Mucosa of descending colon (tissue), 3 donors: ENCODE measurements around the gene SNX11. TPM values are rescaled to one million over a fixed set of nuclear protein-coding genes. Genes with fewer than 3 reads are reported as not detected.
A peak's percentile ranks its signal among the peaks of the same experiment; 100 is the strongest.

ENCODE experiments used
- ATAC-seq: fragments of 200-7000 bp; cut with Tn5 transposase; one replicate; pipeline ENCODE4 v1.9.1; 2020; ENCODE audit warnings: mild to moderate bottlenecking, moderate library complexity
- DNase-seq, 3 donors: peaks; one replicate each; pipeline ENCODE4 v3.0.0-alpha.2; 2020
- H3K36me3 ChIP-seq: fragments of 200-600 bp; one replicate; pipeline ENCODE4 v1.8.0; 2021; ENCODE audit warnings: low read depth, mild to moderate bottlenecking
- H3K4me1 ChIP-seq: fragments of 200-600 bp; one replicate; pipeline ENCODE4 v1.8.0; 2021; ENCODE audit warnings: low read depth, mild to moderate bottlenecking
- H3K4me3 ChIP-seq: fragments of 200-600 bp; one replicate; pipeline ENCODE4 v1.8.0; 2021; ENCODE audit warnings: mild to moderate bottlenecking
- H3K9me3 ChIP-seq: fragments of 200-600 bp; one replicate; pipeline ENCODE4 v1.8.0; 2021; ENCODE audit warnings: mild to moderate bottlenecking
- CTCF ChIP-seq: fragments of 200-600 bp; IDR thresholded peaks from one replicate; pipeline ENCODE4 v1.8.0; 2022; ENCODE audit warnings: antibody characterized with exemption, mild to moderate bottlenecking
- intact Hi-C, 2 donors: fragments of 100-400 bp; cut with DNase I in 1 of 2; cut with micrococcal nuclease in 1 of 2; formaldehyde crosslinking; loops; one replicate each; pipeline versions ENCODE4 v1.11.0 to v1.11.1; 2022; cut with DNase I, micrococcal nuclease
- total RNA-seq, 3 donors: library from RNA; stranded (reverse); fragmentation: NEBNext Ultra II Directional in 2 of 3; extraction: Animal tissue kit (Norgen Biotek cat#: 25700) in 2 of 3; gene quantifications; one replicate each; pipeline versions ENCODE4 v1.2.1 to v1.2.4, GENCODE V29; 2021 to 2023
- donor health status: DM: no; HTN: no; CAD: no; lungs with moderate emphysema.
- donor health status: DM: no; HTN: no; CAD: no.
- donor health status: DM: no; HTN: yes; CAD: no.

SNX11 gene
- total RNA-seq, 3 donors from 2014 or later, result 25.4 to 26.5 (median 25.4) TPM

- TF ChIP-seq CTCF, result no peak
- ATAC-seq (no peak), DNase-seq (no peak)
- intact Hi-C loops, result no loop called here
- Histone ChIP-seq H3K9me3 (no peaks in the 10 kb centered on the region), H3K36me3 (no peaks in the 10 kb centered on the region), H3K4me1 (peaks cover 10% of the 10 kb centered on the region), H3K4me3 (no peak overlapping the region)
Measured at GRCh38 chr17:48081858-48082257, 25.7 kb upstream of the SNX11 start.

GRCh38 chr17:48084932-48085331 lies 22.6 kb upstream of the SNX11 start:
- H3K4me3 ChIP-seq, result no peak overlapping the region
- DNase-seq, result no peak
- intact Hi-C loops, result no loop called here
- H3K4me1 ChIP-seq, result peaks cover 10% of the 10 kb centered on the region
- no peaks in the 10 kb centered on the region for H3K36me3 ChIP-seq
- TF ChIP-seq CTCF, result no peak
- ATAC-seq, result no peak
- H3K9me3 ChIP-seq, result no peaks in the 10 kb centered on the region

GRCh38 chr17:48093341-48094045 lies 14.1 kb upstream of the SNX11 start:
- no peaks in the 10 kb centered on the region for H3K36me3 ChIP-seq
- H3K9me3 ChIP-seq, result no peaks in the 10 kb centered on the region
- no peak overlapping the region for H3K4me3 ChIP-seq
- peaks cover 27% of the 10 kb centered on the region for H3K4me1 ChIP-seq
- peak in 2 of 3 donors; percentile 38 to 58 for DNase-seq
- no peak for TF ChIP-seq CTCF
- intact Hi-C loops, result no loop called here
- ATAC-seq, result peak; percentile 92

- DNase-seq, result no peak
- intact Hi-C loops, result no loop called here
- Histone ChIP-seq H3K36me3 (no peaks in the 10 kb centered on the region), H3K4me3 (no peak overlapping the region), H3K9me3 (no peaks in the 10 kb centered on the region), H3K4me1 (peaks cover 35% of the 10 kb centered on the region)
- TF ChIP-seq CTCF, result no peak
- ATAC-seq, result no peak
Measured at GRCh38 chr17:48095611-48096010, 12.0 kb upstream of the SNX11 start.

- no peak for ATAC-seq
Measured at GRCh38 chr17:48100160-48100559, 7.4 kb upstream of the SNX11 start.

More at GRCh38 chr17:48100160-48100559, 7.4 kb upstream of the SNX11 start:
- Histone ChIP-seq H3K9me3 (peaks cover 3% of the 10 kb centered on the region), H3K36me3 (no peaks in the 10 kb centered on the region), H3K4me3 (no peak overlapping the region), H3K4me1 (peaks cover 36% of the 10 kb centered on the region)
- DNase-seq, result no peak
- no peak for TF ChIP-seq CTCF
- intact Hi-C loops, result no loop called here
